HG02938 (cell line): ENCODE data around the gene PSG5.
"Not testable (repeated sequence)": the region's sequence is repeated elsewhere in the genome, so short reads cannot be mapped to it uniquely, and the experiment has no call there.

ENCODE experiments used
- ATAC-seq: cut with Tn5 transposase; IDR thresholded peaks from one replicate; pipeline ENCODE4 v1.9.1; 2021; ENCODE audit warnings: mild to moderate bottlenecking, moderate library complexity; ENCODE audit not compliant: unreplicated experiment

The PSG5 gene

GRCh38 chr19:43186311-43186935 is at the start of gene PSG5:
Gene PSG5 (minus strand): TSS chr19:43186536. CDS start chr19:43186405, 131 bp downstream.
- ATAC-seq: not testable (repeated sequence)

GRCh38 chr19:43235686-43236085 is 49.4 kb upstream of the PSG5 start:
- ATAC-seq: not testable (repeated sequence)

GRCh38 chr19:43229315-43229714 is 43.0 kb upstream of the PSG5 start:
- ATAC-seq: no peak

- not testable (repeated sequence) for ATAC-seq
These were observed 42.4 kb upstream of the PSG5 start for GRCh38 chr19:43228730-43229129.

- ATAC-seq: not testable (repeated sequence)
These were observed 40.6 kb upstream of the PSG5 start for GRCh38 chr19:43226986-43227385.

GRCh38 chr19:43224855-43225253 is 38.5 kb upstream of the PSG5 start:
- ATAC-seq: no peak

GRCh38 chr19:43224201-43224854 is 38.0 kb upstream of the PSG5 start:
- ATAC-seq: not testable (repeated sequence)

- ATAC-seq: not testable (repeated sequence)
These were observed 35.6 kb upstream of the PSG5 start for GRCh38 chr19:43221891-43222290.

- not testable (repeated sequence) for ATAC-seq
These were observed 32.8 kb upstream of the PSG5 start for GRCh38 chr19:43219136-43219535.

GRCh38 chr19:43215881-43216280 is 29.5 kb upstream of the PSG5 start:
- not testable (repeated sequence) for ATAC-seq

- no peak for ATAC-seq
These were observed 21.7 kb upstream of the PSG5 start for GRCh38 chr19:43207991-43208390.

GRCh38 chr19:43207174-43207573 is 20.8 kb upstream of the PSG5 start:
- not testable (repeated sequence) for ATAC-seq

GRCh38 chr19:43205471-43206105 is 19.3 kb upstream of the PSG5 start, which contains the start of gene PSG4:
Gene PSG4 (minus strand): TSS chr19:43205638. CDS start chr19:43205536, 102 bp downstream.
- not testable (repeated sequence) for ATAC-seq

- not testable (repeated sequence) for ATAC-seq
These were observed 17.3 kb upstream of the PSG5 start for GRCh38 chr19:43203611-43204010.

- not testable (repeated sequence) for ATAC-seq
These were observed 15.6 kb upstream of the PSG5 start for GRCh38 chr19:43201891-43202290.

- not testable (repeated sequence) for ATAC-seq
These were observed 15.0 kb upstream of the PSG5 start for GRCh38 chr19:43201337-43201801.

- not testable (repeated sequence) for ATAC-seq
These were observed 12.5 kb upstream of the PSG5 start for GRCh38 chr19:43198686-43199419.

- not testable (repeated sequence) for ATAC-seq
These were observed 11.5 kb upstream of the PSG5 start for GRCh38 chr19:43197666-43198397.

GRCh38 chr19:43194397-43194796 is 8.1 kb upstream of the PSG5 start:
- ATAC-seq: not testable (repeated sequence)
